Measurements from ENCODE around the gene PDSS1.
"Not testable (repeated sequence)": the region's sequence is repeated elsewhere in the genome, so short reads cannot be mapped to it uniquely, and the experiment has no call there.

Gene PDSS1

DNA sequence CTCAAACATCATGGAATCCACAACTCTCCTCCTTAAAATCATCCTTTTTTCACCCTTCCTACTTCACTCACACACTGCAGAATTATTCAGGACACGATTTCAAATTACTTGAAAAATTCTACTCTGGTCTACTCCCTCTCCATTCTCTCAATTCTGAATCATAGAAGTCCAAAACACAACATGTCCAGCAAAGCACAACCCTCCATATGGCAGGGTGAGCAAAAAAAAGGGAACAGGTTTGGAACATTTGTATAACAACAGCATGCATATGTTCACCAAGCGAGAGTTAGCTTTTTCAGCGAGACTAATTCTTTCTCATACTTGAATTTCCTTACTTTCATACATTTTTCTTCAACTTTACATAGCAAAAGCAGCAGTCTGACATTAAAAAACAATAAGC is 89.9 kb downstream of the PDSS1 start:
- DNase-seq (ENCODE audit: low read depth), result no peak
- TF ChIP-seq, protein P1, sequence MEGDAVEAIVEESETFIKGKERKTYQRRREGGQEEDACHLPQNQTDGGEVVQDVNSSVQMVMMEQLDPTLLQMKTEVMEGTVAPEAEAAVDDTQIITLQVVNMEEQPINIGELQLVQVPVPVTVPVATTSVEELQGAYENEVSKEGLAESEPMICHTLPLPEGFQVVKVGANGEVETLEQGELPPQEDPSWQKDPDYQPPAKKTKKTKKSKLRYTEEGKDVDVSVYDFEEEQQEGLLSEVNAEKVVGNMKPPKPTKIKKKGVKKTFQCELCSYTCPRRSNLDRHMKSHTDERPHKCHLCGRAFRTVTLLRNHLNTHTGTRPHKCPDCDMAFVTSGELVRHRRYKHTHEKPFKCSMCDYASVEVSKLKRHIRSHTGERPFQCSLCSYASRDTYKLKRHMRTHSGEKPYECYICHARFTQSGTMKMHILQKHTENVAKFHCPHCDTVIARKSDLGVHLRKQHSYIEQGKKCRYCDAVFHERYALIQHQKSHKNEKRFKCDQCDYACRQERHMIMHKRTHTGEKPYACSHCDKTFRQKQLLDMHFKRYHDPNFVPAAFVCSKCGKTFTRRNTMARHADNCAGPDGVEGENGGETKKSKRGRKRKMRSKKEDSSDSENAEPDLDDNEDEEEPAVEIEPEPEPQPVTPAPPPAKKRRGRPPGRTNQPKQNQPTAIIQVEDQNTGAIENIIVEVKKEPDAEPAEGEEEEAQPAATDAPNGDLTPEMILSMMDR (conservative IDR thresholded peaks at IDR 0.05; ENCODE audit: control insufficient read depth, insufficient read depth, low read depth, low read length), result no peak
- H3K4me3 ChIP-seq (ENCODE audit: control insufficient read depth, low read depth, low read length), result no peak overlapping the region

DNA sequence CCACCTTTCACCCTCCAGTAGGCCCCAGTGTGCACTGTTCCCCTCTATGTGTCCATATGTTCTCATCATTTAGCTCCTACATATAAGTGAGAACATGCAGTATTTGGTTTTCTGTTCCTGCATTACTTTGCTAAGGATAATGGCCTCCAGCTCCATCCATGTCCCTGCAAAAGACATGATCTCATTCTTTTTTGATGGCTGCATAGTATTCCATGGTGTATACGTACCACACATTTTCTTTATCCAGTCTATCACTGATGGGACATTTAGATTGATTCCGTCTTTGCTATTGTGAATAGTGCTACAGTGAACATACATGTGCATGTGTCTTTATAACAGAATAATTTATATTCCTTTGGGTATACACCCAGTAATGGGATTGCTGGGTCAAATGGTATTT is 92.3 kb downstream of the PDSS1 start:
- H3K4me3 ChIP-seq (ENCODE audit: control insufficient read depth, low read depth, low read length); DNase-seq (ENCODE audit: low read depth): not testable (repeated sequence)

DNA sequence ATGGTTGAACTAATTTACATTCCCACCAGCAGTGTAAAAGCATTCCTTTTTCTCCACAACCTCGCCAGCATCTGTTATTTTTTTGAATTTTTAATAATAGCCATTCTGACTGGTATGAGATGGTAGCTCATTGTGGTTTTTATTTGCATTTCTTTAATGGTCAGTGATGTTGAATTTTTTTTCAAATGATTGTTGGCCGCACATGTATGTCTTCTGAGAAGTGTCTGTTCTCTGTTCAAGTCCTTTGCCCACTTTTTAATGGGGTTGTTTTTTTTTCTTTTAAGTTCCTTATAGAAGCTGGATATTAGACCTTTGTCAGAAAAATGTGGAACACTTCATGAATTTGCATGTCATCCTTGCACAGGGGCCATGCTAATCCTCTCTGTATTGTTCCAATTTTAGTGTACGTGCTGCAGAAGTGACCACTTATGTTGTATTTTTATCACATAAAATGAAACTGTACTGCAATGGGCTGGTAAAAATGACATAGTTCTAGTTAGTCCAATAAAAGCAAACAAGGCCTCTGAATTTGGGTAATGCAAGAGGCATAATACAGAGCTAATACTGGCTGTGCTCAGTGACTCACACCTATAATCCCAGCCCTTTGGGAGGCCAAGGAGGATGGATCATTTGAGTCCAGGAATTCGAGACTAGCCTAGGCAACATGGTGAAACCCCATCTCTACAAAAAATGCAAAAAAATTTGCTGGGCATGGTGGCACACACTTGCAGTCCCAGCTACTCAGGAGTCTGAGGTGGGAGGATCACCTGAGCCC is 92.9 kb downstream of the PDSS1 start:
- peak; percentile 31 for DNase-seq (ENCODE audit: low read depth)
- TF ChIP-seq, protein P1 (conservative IDR thresholded peaks at IDR 0.05; ENCODE audit: control insufficient read depth, insufficient read depth, low read depth, low read length), result no peak
- H3K4me3 ChIP-seq (ENCODE audit: control insufficient read depth, low read depth, low read length), result no peak overlapping the region

DNA sequence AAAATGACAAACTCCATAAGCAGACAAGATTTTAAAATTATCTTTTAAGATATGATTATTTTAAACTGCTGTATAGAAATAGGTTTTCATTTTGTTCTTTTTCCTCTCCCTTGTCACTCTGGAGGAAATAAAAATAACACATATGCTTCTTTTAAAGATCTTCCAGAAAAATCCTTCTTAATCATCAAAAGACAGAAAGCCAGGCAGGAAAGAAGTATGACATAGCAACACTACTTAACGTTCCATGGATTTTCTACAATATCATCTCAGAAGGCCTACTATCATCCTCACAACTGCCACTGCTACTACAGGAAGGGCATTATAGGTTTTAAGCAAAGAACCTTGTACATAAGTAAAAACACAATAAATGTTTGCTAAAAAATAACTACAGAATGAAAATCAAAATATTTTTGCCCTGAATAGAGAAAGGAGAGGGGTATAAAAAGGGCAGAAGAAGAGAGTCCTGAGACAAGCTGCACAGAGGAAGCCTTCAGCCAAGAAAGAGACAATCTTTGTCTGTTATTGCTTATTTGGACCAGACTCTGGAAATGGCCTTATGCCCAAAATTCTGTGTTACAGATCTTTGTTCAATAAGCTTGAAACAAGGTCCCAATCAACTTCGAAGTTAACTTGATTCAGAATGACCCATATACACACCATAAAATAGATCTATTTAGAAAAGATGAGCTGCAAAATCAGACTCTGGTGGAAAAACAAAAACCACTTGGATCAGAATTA is 95.4 kb downstream of the PDSS1 start:
- no peak for DNase-seq (ENCODE audit: low read depth)
- TF ChIP-seq, protein P1 (conservative IDR thresholded peaks at IDR 0.05; ENCODE audit: control insufficient read depth, insufficient read depth, low read depth, low read length), result no peak
- H3K4me3 ChIP-seq (ENCODE audit: control insufficient read depth, low read depth, low read length), result no peak overlapping the region

Data from fibroblast of mammary gland (primary cell).